Immature natural killer cell (primary cell): ENCODE results near the gene ADD1. TPM values are rescaled to one million over a fixed set of nuclear protein-coding genes. Genes with fewer than 3 reads are reported as not detected.
A peak's percentile ranks its signal among the peaks of the same experiment; 100 is the strongest.

Experiments
- DNase-seq, 3 donors: peaks; one replicate each; pipeline ENCODE4 v3.0.0; 2022; ENCODE audit warnings: mixed read lengths in 1 of 3
- H3K27ac Mint-ChIP-seq, 6 donors: one replicate each; pipeline ENCODE4 v1.8.0; 2020; ENCODE audit warnings: mixed read lengths in 6 of 6, mild to moderate bottlenecking in 5 of 6, inconsistent platforms in 4 of 6, moderate library complexity in 3 of 6
- H3K27me3 Mint-ChIP-seq, 3 donors: one replicate each; pipeline ENCODE4 v1.8.0; 2020 to 2021; ENCODE audit warnings: low read depth in 3 of 3, mild to moderate bottlenecking in 3 of 3, mixed read lengths in 3 of 3, moderate library complexity in 3 of 3, inconsistent platforms in 1 of 3
- H3K36me3 Mint-ChIP-seq, 3 donors: one replicate each; pipeline ENCODE4 v1.8.0; 2020; ENCODE audit warnings: mixed read lengths in 3 of 3, inconsistent platforms in 2 of 3, mild to moderate bottlenecking in 2 of 3
- H3K4me1 Mint-ChIP-seq, 2 donors: one replicate each; pipeline ENCODE4 v1.8.0; 2020; ENCODE audit warnings: inconsistent platforms in 2 of 2, mild to moderate bottlenecking in 2 of 2, mixed read lengths in 2 of 2, moderate library complexity in 1 of 2
- H3K4me3 Mint-ChIP-seq, 5 donors: one replicate each; pipeline ENCODE4 v1.8.0; 2020; ENCODE audit warnings: mild to moderate bottlenecking in 5 of 5, mixed read lengths in 5 of 5, inconsistent platforms in 3 of 5, moderate library complexity in 3 of 5
- H3K9me3 Mint-ChIP-seq, 6 donors: one replicate each; pipeline ENCODE4 v1.8.0; 2020; ENCODE audit warnings: mild to moderate bottlenecking in 6 of 6, mixed read lengths in 6 of 6, inconsistent platforms in 4 of 6, moderate library complexity in 3 of 6
- polyA plus RNA-seq, 3 donors: library from polyadenylated mRNA; unstranded; fragments of 300-500 nt; fragmentation: Illumina TruSeq; gene quantifications; one replicate each; pipeline ENCODE4 v1.2.3, GENCODE V29; 2021

The ADD1 gene, protein sequence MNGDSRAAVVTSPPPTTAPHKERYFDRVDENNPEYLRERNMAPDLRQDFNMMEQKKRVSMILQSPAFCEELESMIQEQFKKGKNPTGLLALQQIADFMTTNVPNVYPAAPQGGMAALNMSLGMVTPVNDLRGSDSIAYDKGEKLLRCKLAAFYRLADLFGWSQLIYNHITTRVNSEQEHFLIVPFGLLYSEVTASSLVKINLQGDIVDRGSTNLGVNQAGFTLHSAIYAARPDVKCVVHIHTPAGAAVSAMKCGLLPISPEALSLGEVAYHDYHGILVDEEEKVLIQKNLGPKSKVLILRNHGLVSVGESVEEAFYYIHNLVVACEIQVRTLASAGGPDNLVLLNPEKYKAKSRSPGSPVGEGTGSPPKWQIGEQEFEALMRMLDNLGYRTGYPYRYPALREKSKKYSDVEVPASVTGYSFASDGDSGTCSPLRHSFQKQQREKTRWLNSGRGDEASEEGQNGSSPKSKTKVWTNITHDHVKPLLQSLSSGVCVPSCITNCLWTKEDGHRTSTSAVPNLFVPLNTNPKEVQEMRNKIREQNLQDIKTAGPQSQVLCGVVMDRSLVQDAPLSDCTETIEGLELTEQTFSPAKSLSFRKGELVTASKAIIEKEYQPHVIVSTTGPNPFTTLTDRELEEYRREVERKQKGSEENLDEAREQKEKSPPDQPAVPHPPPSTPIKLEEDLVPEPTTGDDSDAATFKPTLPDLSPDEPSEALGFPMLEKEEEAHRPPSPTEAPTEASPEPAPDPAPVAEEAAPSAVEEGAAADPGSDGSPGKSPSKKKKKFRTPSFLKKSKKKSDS
- polyA plus RNA-seq, result 100 to 1,000 TPM; 207 to 318 (median 314) TPM

- peak; percentile 96 to 97 (median 96) for DNase-seq
- Mint-ChIP-seq H3K4me3 (peak within 1 kb of the TSS; percentile 92 to 96 (median 96)), H3K27ac (peak within 1 kb of the TSS; percentile 89 to 95 (median 93)), H3K36me3 (peaks cover 0 to 4% (median 4%) of the 10 kb centered on the region in 3 donors), H3K27me3 (peaks cover 16 to 25% (median 21%) of the 10 kb centered on the region in 3 donors), H3K9me3 (no peaks in the 10 kb centered on the region), H3K4me1 (peaks cover 72 to 81% of the 10 kb centered on the region in 2 donors)
Measured at GRCh38 chr4:2843263-2843940, at the start of gene ADD1. ADD1 (plus strand) TSS chr4:2843844; CDS start chr4:2875916, 32,072 bp downstream.

DNA sequence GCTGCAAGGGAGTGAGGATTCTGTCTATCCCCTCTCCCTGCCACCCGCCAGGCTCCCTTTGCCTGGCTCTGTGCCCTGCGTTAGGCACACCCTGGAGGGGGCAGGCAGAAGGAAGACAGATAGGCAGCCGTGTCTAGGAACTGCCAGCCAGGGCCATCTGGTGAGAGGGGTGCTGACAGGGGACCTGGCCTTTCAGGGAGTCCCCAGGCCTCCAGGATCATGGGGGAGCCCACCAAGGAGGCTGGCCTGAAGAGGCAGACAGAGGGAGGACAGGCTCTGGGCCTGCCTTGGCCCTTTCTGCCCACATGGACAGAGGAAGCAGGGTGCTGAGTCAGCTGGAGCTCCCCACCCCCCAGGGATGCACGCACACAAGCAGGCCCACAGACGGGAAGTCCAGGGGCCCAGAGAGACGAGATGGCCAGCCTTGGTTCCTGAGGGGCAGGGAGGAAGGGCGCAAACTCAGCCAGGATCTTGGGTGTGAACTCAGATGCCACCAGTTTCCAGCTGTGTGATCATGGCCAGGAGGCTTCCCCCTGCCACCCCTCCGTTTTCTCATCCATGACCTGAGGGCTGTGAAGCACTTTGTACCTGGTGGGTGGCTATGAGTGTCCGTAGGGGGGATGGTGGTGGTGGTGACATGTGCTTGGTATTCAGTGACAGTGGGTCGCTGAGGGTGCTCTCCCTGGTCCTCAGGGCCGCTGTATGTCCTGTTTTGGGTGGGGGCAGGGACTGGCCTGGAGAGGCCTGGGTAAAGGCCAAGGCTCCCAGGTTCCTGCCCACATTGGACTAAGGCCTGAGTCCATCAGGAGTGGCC lies 49.0 kb upstream of the ADD1 start:
- Mint-ChIP-seq H3K4me1 (peaks cover 36 to 38% of the 10 kb centered on the region in 2 donors), H3K36me3 (no peaks in the 10 kb centered on the region), H3K9me3 (no peaks in the 10 kb centered on the region), H3K27ac (no peak overlapping the region), H3K4me3 (peak overlapping the region; percentile 77 to 90 (median 86)), H3K27me3 (peaks cover 0 to 6% (median under 1%) of the 10 kb centered on the region in 3 donors)
- no peak for DNase-seq

DNA sequence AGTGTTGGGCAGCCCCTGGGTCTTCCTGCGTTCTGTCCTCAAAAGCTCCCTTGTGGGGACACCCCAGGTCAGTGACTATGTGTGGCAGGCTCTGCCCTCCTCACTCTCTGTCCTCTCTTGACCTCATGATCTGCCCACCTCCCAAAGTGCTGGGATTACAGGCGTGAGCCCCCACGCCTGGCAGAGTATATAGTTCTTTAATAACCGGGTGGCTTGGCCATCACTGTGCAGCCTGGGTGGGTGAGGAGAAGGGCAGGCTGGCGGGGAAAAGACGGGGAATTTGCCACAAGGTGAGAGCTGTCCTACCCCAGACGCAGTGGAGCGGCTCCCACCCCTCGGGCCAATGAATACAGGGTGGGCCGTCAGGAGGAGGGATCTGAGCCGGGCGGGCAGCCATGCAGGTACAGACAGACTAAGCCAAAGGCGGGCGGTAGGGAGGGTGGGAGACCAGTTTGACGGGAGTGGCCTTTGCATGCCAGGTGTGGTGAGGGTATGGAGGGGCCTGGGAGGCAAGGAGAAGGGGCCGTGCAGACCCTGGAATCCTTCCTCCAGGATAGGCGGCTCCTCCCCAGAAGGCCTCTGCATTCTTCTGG lies 48.2 kb upstream of the ADD1 start:
- no peak for DNase-seq
- Mint-ChIP-seq H3K27me3 (peaks cover 0 to 6% (median 0%) of the 10 kb centered on the region in 3 donors), H3K36me3 (no peaks in the 10 kb centered on the region), H3K9me3 (no peaks in the 10 kb centered on the region), H3K4me3 (peak overlapping the region in 1 of 5 donors; percentile 33), H3K4me1 (peaks cover 36 to 40% of the 10 kb centered on the region in 2 donors), H3K27ac (no peak overlapping the region)

DNA sequence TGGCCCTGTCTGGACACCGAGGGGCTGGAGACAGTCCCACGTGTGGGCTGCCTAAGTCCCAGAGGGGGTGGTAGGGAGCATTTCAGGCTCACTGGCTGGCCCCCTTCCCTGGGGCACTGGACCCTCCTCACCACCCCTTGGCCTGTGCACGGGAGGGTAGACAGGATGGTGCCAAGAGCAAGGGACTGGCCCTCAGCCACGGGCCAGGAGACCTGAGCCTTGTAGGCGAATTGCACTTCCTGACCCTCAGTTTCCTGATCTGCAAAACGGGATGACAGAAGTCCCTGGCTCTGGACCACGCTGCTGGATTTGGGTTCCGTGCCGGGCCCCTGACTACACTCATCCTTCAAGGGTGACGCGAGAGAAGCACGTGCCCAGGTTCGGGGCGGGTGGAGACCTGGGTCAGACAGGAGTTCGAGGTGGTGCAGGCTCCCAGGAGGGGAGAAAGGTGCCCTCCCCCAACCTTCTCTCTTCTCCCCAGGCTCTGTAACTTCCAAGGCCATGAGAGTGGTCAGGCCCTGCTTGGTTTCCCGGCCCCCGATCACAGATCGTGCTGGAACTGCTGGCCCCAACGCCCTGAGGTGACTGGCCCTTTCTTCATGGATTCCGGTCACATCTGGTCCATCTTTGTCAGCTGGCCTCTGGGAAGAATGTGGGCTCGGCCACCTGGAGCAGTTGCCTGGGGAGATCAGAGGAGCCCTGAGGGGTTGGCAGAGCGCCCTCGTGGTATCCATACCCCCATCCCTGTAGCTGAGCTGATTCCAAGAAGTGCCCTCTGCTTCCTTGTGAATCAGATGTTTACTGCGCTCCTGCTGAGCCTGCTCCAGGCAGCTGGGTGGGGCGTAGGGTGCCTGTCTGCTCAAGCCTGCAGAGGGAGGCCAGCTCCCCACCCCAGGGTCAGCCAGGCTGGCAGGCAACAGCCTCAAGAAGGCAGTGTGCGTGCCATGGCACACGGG lies 47.5 kb upstream of the ADD1 start:
- H3K27me3 Mint-ChIP-seq, result peaks cover 0 to 1% (median 0%) of the 10 kb centered on the region in 3 donors
- no peaks in the 10 kb centered on the region for H3K9me3 Mint-ChIP-seq
- H3K27ac Mint-ChIP-seq, result no peak overlapping the region
- DNase-seq, result no peak
- H3K4me3 Mint-ChIP-seq, result no peak overlapping the region
- H3K4me1 Mint-ChIP-seq, result peaks cover 36 to 41% of the 10 kb centered on the region in 2 donors
- H3K36me3 Mint-ChIP-seq, result no peaks in the 10 kb centered on the region

GRCh38 chr4:2796849-2797544 lies 46.6 kb upstream of the ADD1 start:
- H3K9me3 Mint-ChIP-seq, result no peaks in the 10 kb centered on the region
- no peak for DNase-seq
- peaks cover 0 to 1% (median 0%) of the 10 kb centered on the region in 3 donors for H3K27me3 Mint-ChIP-seq
- peak overlapping the region in 1 of 5 donors; percentile 27 for H3K4me3 Mint-ChIP-seq
- no peak overlapping the region for H3K27ac Mint-ChIP-seq
- peaks cover 36 to 41% of the 10 kb centered on the region in 2 donors for H3K4me1 Mint-ChIP-seq
- no peaks in the 10 kb centered on the region for H3K36me3 Mint-ChIP-seq

DNA sequence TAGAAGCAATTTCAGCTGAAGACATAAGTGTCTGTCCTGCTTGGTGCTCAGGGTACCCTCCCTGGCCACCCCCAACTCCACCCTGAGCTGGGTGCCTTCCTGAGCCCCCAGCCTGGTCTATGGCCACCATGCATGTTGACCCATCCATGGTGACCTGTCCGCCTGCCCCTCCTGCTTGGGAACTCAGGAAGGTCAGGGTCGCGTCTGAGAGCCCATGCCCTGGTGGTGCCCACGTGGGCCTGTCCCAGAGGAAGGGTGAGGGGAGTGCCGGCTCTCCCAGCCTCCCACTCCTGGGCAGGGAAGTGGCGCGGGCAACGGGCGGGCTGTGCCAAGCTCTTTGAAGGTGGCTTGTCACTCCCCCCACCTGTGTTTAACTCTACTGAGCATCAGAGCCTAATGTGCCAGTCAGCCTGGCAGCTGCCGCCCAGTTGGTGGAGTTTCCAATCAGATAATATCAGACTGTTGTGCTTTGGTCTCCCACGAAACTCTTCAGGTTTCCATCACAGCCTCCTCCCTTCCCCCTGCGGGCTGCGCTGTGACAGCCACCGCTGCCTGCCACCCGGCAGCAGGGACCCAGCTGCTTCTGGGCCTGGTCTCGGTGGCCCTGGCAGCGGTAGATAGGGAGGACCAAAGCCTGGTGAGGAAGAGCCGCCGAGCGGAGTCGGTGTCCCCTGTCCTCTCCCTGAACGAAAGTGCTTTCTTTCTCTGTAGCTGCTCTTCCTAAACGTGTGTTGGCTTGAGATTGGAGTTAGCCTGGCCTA lies 45.9 kb upstream of the ADD1 start:
- Mint-ChIP-seq H3K27ac (peak overlapping the region in 4 of 6 donors; percentile 44 to 83 (median 76)), H3K36me3 (no peaks in the 10 kb centered on the region), H3K27me3 (no peaks in the 10 kb centered on the region), H3K4me3 (peak overlapping the region; percentile 40 to 60 (median 49)), H3K9me3 (no peaks in the 10 kb centered on the region), H3K4me1 (peaks cover 36 to 41% of the 10 kb centered on the region in 2 donors)
- peak in 1 of 3 donors; percentile 34 for DNase-seq

DNA sequence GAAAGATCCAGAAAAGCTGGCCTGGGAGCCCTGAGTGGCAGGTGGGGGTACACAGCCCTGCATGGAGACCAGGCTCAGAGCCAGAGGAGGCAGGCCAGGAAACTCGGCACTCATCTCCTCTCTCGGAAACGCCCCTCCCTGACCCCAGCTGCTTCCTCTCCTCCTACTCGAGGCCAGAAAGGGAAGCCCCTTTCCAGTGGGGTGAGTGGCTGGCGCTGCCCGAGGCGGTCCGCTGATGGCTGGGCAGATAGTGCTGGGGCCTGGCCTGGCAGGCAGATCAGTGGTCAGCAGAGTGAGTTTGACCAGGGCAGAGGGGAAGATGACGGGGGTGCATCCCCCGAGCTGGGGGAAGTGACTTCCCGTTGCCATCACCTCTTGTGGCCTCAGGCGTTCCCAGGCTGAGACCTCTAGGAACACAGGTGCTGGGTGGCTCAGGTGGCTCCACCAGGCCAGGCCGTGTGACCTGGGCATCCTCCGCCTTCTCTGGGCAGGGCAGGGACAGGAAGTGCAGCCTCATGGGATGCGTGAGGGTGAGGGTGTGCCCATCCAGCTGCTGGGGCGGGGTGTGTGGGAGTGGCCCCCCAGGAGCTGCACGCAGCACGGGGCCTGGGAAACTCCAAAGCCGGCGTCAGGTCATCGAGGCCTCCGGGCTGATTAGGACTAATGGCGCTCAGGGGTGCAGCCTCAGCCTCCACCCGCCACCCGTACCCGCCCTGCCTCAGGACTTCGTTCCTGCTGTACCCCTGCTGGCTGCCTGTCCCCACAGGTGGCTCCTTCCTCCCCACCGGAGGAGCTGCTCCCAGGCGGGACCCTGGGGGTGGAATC lies 45.0 kb upstream of the ADD1 start:
- Mint-ChIP-seq H3K27ac (peak overlapping the region in 4 of 6 donors; percentile 44 to 83 (median 76)), H3K4me1 (peaks cover 32 to 39% of the 10 kb centered on the region in 2 donors), H3K27me3 (no peaks in the 10 kb centered on the region), H3K9me3 (no peaks in the 10 kb centered on the region), H3K36me3 (no peaks in the 10 kb centered on the region), H3K4me3 (peak overlapping the region; percentile 40 to 78 (median 49))
- peak in 1 of 3 donors; percentile 48 for DNase-seq

DNA sequence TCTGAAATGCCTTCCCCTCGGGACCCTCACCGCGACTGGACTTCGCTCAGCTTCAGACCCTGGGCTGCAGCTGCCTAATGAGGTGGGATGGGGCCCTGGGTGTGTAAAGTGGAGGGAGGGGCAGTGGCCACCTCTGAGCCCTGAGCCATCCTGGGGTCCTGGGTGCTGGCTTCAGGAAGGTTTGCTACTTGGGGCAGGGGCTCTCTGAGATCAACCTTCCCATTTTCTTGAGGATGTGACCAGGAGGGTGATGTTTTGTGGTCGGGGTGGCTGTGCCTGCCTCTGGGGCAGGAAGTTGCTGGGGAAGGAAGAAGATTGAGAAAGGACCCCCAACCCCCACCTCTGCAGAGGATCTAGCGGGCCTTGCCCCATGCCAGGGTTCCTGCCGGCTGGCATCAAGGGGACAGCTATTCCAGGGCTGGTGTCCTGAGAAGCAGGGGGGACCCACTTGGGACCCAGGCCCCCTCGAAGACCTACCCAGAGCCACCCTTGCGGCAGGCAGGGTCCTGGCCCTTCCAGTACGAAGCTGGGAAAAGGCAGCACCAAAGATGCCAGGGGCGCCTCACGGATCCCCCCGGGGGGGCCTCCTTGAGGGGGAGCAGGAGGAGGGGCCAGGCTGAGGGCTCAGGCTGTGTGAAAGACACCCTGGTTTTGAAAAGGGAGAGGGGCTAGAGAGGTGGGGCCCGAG lies 44.3 kb upstream of the ADD1 start:
- Mint-ChIP-seq H3K36me3 (no peaks in the 10 kb centered on the region), H3K27ac (peak overlapping the region in 2 of 6 donors; percentile 57 to 75), H3K4me1 (peaks cover 25 to 33% of the 10 kb centered on the region in 2 donors), H3K4me3 (peak overlapping the region; percentile 21 to 78 (median 61)), H3K27me3 (no peaks in the 10 kb centered on the region), H3K9me3 (no peaks in the 10 kb centered on the region)
- DNase-seq, result no peak

DNA sequence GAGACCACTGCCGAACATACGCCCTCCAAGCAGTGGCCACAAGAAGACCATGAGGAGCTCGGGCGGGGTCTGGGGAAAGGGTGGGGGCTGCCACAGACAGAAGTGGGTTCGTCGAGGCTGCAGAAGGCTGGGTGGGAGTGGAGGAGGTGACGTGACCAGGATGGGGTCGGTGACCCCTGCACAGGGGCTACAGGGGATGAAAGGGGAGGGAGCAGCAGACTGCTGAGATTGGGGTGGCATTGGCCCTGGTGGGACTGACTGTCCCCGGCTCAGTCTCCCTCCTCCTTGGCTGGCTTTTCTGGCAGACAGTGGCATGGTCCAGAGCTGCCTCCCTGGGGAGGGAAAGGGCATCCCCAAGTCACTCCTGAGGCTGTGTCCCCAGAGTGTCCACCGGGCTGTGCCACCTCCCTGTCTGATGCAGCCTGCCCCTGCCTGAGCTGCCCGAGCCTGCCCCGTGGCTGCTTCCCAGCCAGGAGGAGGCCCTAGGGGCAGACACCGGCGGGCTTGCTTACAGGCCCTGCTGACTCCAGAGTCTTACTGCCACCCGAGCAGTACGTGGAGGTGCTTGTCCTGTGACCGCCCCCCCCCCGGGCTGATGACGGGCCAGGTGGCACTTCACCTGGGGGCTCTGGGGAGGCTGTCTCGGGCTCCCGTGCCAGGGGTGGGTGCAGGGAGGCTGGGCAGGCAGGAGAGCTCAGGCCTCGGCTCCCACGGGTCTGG lies 43.5 kb upstream of the ADD1 start:
- Mint-ChIP-seq H3K27ac (no peak overlapping the region), H3K4me3 (peak overlapping the region in 2 of 5 donors; percentile 57 to 73), H3K9me3 (no peaks in the 10 kb centered on the region), H3K27me3 (no peaks in the 10 kb centered on the region), H3K36me3 (no peaks in the 10 kb centered on the region), H3K4me1 (peaks cover 19 to 25% of the 10 kb centered on the region in 2 donors)
- DNase-seq, result no peak
